Karpas-422 (cell line): ENCODE data around the gene PWWP2A. TPM values are rescaled to one million over a fixed set of nuclear protein-coding genes. Genes with fewer than 3 reads are reported as not detected.

Source experiments
- DNase-seq: peaks from one replicate; pipeline ENCODE4 v3.0.0-alpha.2; 2015
- H2AFZ ChIP-seq: fragments of 200-600 bp; sonication (generic); 2 replicates; pipeline ENCODE4 v1.6.1; 2014; ENCODE audit warnings: antibody characterized with exemption, low read length, mixed read lengths
- H3K27ac ChIP-seq: fragments of 200-600 bp; sonication (generic); 2 replicates; pipeline ENCODE4 v1.5.1; 2014; ENCODE audit warnings: mild to moderate bottlenecking, low read length, moderate library complexity
- H3K27me3 ChIP-seq: fragments of 200-600 bp; sonication (generic); 2 replicates; pipeline ENCODE4 v1.6.1; 2014; ENCODE audit warnings: low read length, mixed read lengths
- H3K36me3 ChIP-seq: fragments of 200-600 bp; sonication (generic); 2 replicates; pipeline ENCODE4 v1.6.1; 2014; ENCODE audit warnings: low read length, mixed read lengths; ENCODE audit not compliant: insufficient read depth
- H3K4me1 ChIP-seq: fragments of 200-600 bp; sonication (generic); 2 replicates; pipeline ENCODE4 v1.6.1; 2014; ENCODE audit warnings: mild to moderate bottlenecking, low read length, mixed read lengths
- H3K4me2 ChIP-seq: fragments of 200-600 bp; sonication (generic); 2 replicates; pipeline ENCODE4 v1.6.1; 2014; ENCODE audit warnings: low read length, low read depth, mild to moderate bottlenecking; ENCODE audit not compliant: poor library complexity, severe bottlenecking
- H3K4me3 ChIP-seq: fragments of 200-600 bp; sonication (generic); 2 replicates; pipeline ENCODE4 v1.5.1; 2014; ENCODE audit warnings: mild to moderate bottlenecking, antibody characterized with exemption, low read length, mixed read lengths
- H3K79me2 ChIP-seq: fragments of 200-600 bp; sonication (generic); 2 replicates; pipeline ENCODE4 v1.6.1; 2014; ENCODE audit warnings: mild to moderate bottlenecking, low read length, mixed read lengths
- H3K9ac ChIP-seq: fragments of 200-600 bp; sonication (generic); 2 replicates; pipeline ENCODE4 v1.6.0; 2014; ENCODE audit warnings: low read length
- H3K9me2 ChIP-seq: fragments of 200-600 bp; sonication (generic), shearing (Covaris generic); replicated peaks from 2 replicates; pipeline ENCODE4 v1.6.0; 2014; ENCODE audit warnings: mild to moderate bottlenecking, low read length, moderate library complexity; ENCODE audit not compliant: insufficient read depth
- H3K9me3 ChIP-seq: fragments of 300-700, 200-600 bp; sonication (generic); 2 replicates; pipeline ENCODE4 v1.6.1; 2014; ENCODE audit warnings: low read length, mixed read lengths
- H4K20me1 ChIP-seq: fragments of 200-600 bp; sonication (generic); 2 replicates; pipeline ENCODE4 v1.6.1; 2014; ENCODE audit warnings: mild to moderate bottlenecking, antibody characterized with exemption, low read length, low read depth; ENCODE audit not compliant: insufficient read depth
- total RNA-seq: library from RNA; depleted of rRNA; stranded (reverse); fragments of >200 nt; shearing (Covaris generic); gene quantifications from 2 replicates; pipeline ENCODE4 v1.2.3, GENCODE V29; 2014; ENCODE audit warnings: low replicate concordance

PWWP2A gene
- total RNA-seq, 1 experiment from 2014 or later: 25.8 TPM

- no peaks in the 10 kb centered on the region for H3K9me3 ChIP-seq
- no peaks in the 10 kb centered on the region for H4K20me1 ChIP-seq
- peak overlapping the region; percentile 69 for H3K27ac ChIP-seq
- peaks cover 48% of the 10 kb centered on the region for H3K79me2 ChIP-seq
- peak overlapping the region; percentile 98 for H3K9ac ChIP-seq
- peak overlapping the region; percentile 94 for H3K4me3 ChIP-seq
- peak overlapping the region; percentile 72 for H3K4me2 ChIP-seq
- peak overlapping the region; percentile 92; the same call in 1 of the 2 replicates for H2AFZ ChIP-seq
- no peaks in the 10 kb centered on the region for H3K27me3 ChIP-seq
- peak; percentile 72 for DNase-seq
- peaks cover 9% of the 10 kb centered on the region for H3K4me1 ChIP-seq
- peaks cover 12% of the 10 kb centered on the region for H3K36me3 ChIP-seq
- H3K9me2 ChIP-seq: no peaks in the 10 kb centered on the region
These were observed 705 bp downstream of the PWWP2A start for GRCh38 chr5:160118349-160119141.

- no peaks in the 10 kb centered on the region for H3K9me3 ChIP-seq
- H3K27ac ChIP-seq: no peak overlapping the region
- H3K4me3 ChIP-seq: no peak overlapping the region
- H4K20me1 ChIP-seq: no peaks in the 10 kb centered on the region
- peaks cover 26% of the 10 kb centered on the region for H3K36me3 ChIP-seq
- no peak overlapping the region for H3K4me2 ChIP-seq
- H3K9me2 ChIP-seq: no peaks in the 10 kb centered on the region
- H3K4me1 ChIP-seq: peaks cover 9% of the 10 kb centered on the region
- peaks cover 62% of the 10 kb centered on the region for H3K79me2 ChIP-seq
- DNase-seq: no peak
- no peak overlapping the region for H3K9ac ChIP-seq
- H3K27me3 ChIP-seq: no peaks in the 10 kb centered on the region
- no peak overlapping the region for H2AFZ ChIP-seq
These were observed 2.3 kb downstream of the PWWP2A start for GRCh38 chr5:160116991-160117390.

GRCh38 chr5:160108124-160108523 lies 11.1 kb downstream of the PWWP2A start:
- Histone ChIP-seq H3K9me3 (no peaks in the 10 kb centered on the region), H3K4me1 (peaks cover 26% of the 10 kb centered on the region), H3K4me3 (no peak overlapping the region), H4K20me1 (no peaks in the 10 kb centered on the region), H2AFZ (no peak overlapping the region), H3K9me2 (no peaks in the 10 kb centered on the region), H3K79me2 (peaks cover 78% of the 10 kb centered on the region), H3K9ac (no peak overlapping the region), H3K4me2 (no peak overlapping the region), H3K27me3 (no peaks in the 10 kb centered on the region), H3K36me3 (peaks cover 20% of the 10 kb centered on the region), H3K27ac (no peak overlapping the region)
- DNase-seq: no peak

- H3K9me3 ChIP-seq: no peaks in the 10 kb centered on the region
- no peaks in the 10 kb centered on the region for H3K9me2 ChIP-seq
- H3K4me2 ChIP-seq: peak overlapping the region; percentile 37
- no peaks in the 10 kb centered on the region for H4K20me1 ChIP-seq
- peak; percentile 74 for DNase-seq
- no peaks in the 10 kb centered on the region for H3K27me3 ChIP-seq
- 0 out of 2 replicates have a peak overlapping the region, but pooled peaks have one; percentile 1 for H3K4me3 ChIP-seq
- 0 out of 2 replicates have a peak overlapping the region, but pooled peaks have one; percentile 9 for H3K9ac ChIP-seq
- peak overlapping the region; percentile 64 for H3K27ac ChIP-seq
- peaks cover 26% of the 10 kb centered on the region for H3K4me1 ChIP-seq
- peaks cover 5% of the 10 kb centered on the region; the same call in 1 of the 2 replicates for H3K36me3 ChIP-seq
- no peak overlapping the region for H2AFZ ChIP-seq
- H3K79me2 ChIP-seq: peaks cover 78% of the 10 kb centered on the region
These were observed 13.4 kb downstream of the PWWP2A start for GRCh38 chr5:160105686-160106360.

- peaks cover 19% of the 10 kb centered on the region; the same call in 1 of the 2 replicates for H3K36me3 ChIP-seq
- peaks cover 22% of the 10 kb centered on the region for H3K4me1 ChIP-seq
- no peaks in the 10 kb centered on the region for H3K9me3 ChIP-seq
- peak overlapping the region; percentile 51 for H3K4me2 ChIP-seq
- H3K27me3 ChIP-seq: no peaks in the 10 kb centered on the region
- H3K4me3 ChIP-seq: no peak overlapping the region
- H3K79me2 ChIP-seq: peaks cover 66% of the 10 kb centered on the region
- H2AFZ ChIP-seq: no peak overlapping the region
- no peak for DNase-seq
- H3K9ac ChIP-seq: peak overlapping the region; percentile 19; the same call in 1 of the 2 replicates
- H3K27ac ChIP-seq: peak overlapping the region; percentile 67
- H4K20me1 ChIP-seq: no peaks in the 10 kb centered on the region
- H3K9me2 ChIP-seq: no peaks in the 10 kb centered on the region
These were observed 21.3 kb downstream of the PWWP2A start for GRCh38 chr5:160097991-160098390.

GRCh38 chr5:160096178-160096577 lies 23.1 kb downstream of the PWWP2A start:
- Histone ChIP-seq H2AFZ (no peak overlapping the region), H3K36me3 (peaks cover 28% of the 10 kb centered on the region; the same call in 1 of the 2 replicates), H3K4me2 (no peak overlapping the region), H3K79me2 (peaks cover 52% of the 10 kb centered on the region), H3K9ac (no peak overlapping the region), H3K4me3 (no peak overlapping the region), H3K9me2 (no peaks in the 10 kb centered on the region), H3K9me3 (no peaks in the 10 kb centered on the region), H3K4me1 (peaks cover 33% of the 10 kb centered on the region), H4K20me1 (no peaks in the 10 kb centered on the region), H3K27ac (no peak overlapping the region), H3K27me3 (no peaks in the 10 kb centered on the region)
- DNase-seq: no peak

GRCh38 chr5:160092960-160093707 lies 26.1 kb downstream of the PWWP2A start:
- Histone ChIP-seq H2AFZ (no peak overlapping the region), H3K4me2 (no peak overlapping the region), H3K27ac (no peak overlapping the region), H3K9me2 (no peaks in the 10 kb centered on the region), H3K36me3 (peaks cover 18% of the 10 kb centered on the region; the same call in 1 of the 2 replicates), H3K4me3 (no peak overlapping the region), H4K20me1 (no peaks in the 10 kb centered on the region), H3K79me2 (peaks cover 28% of the 10 kb centered on the region), H3K27me3 (no peaks in the 10 kb centered on the region), H3K4me1 (peaks cover 22% of the 10 kb centered on the region), H3K9ac (no peak overlapping the region), H3K9me3 (no peaks in the 10 kb centered on the region)
- DNase-seq: no peak
